Stimulated activated CD8-positive, alpha-beta memory T cell treated with anti-CD3 and anti-CD28 coated beads, Interleukin-4, amount 100 ng/mL, for 48 hours (primary cell): ENCODE data around the gene CRYBA1.
"Not testable (repeated sequence)": the region's sequence is repeated elsewhere in the genome, so short reads cannot be mapped to it uniquely, and the experiment has no call there.

Experiments
- DNase-seq: peaks from one replicate; pipeline ENCODE4 v3.0.0-alpha.2; 2020

CRYBA1 gene

GRCh38 chr17:29238133-29238850 is 8.4 kb upstream of the CRYBA1 start:
- no peak for DNase-seq

DNA sequence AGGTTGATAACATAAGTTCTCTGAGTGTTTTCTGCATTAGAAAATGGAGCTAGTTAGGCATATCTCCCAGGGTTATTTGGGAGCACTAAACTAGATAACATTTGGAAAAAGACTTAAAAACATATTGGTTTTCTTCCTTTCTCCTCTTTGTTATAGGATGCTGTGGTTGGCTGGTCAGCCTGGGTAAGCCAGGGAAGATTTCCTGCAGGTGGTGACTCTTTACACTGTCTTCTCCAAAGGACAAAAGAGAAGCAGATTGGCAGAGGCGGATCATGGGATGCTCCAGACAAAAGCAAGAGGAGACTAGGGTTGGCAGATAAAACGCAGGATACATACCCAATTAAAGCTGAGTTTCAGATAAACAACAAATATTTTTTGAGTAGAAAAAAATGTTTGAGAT is 6.2 kb upstream of the CRYBA1 start:
- no peak for DNase-seq

- DNase-seq = peak; percentile 52
Observed at GRCh38 chr17:29240968-29241963, 5.4 kb upstream of the CRYBA1 start.

DNA sequence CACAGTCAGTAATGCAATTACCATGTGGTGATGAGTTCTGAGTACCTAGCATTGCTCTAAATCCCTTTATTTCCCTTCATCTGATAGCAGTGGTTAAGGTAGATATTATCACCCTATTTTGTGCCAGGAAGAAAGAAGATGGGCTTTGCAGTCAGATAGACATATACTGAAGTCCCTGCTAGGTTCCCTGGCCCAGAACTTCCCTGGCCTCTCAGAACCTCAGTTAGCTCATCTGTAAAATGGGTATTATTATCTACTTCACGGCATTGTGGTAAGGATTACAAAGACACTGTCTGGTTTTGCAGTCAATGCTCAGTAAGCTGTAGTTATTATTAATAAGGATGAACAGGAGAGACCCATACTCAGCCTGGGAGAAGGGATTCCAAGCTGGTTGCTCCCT is 4.6 kb upstream of the CRYBA1 start:
- no peak for DNase-seq

- DNase-seq = no peak
Observed at GRCh38 chr17:29242790-29243189, 3.9 kb upstream of the CRYBA1 start.

DNA sequence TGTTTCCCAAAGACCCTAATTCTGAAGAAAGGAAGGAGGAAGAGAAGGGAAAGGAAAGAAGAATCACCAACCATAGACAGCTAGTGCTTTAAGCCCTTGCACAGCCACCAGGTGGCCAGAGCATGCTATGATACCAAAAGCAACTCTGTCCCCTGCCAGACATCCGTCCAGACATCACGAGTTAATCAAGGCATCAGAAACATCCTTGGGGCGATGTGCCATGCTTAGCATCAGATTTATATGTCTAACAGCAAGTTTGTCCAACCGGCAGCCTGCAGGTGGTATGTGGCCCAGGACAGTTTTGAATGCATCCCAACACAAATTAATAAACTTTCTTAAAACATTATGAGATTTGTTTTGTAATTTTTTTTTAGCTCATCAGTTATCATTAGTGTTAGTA is 2.9 kb upstream of the CRYBA1 start:
- DNase-seq = no peak

DNA sequence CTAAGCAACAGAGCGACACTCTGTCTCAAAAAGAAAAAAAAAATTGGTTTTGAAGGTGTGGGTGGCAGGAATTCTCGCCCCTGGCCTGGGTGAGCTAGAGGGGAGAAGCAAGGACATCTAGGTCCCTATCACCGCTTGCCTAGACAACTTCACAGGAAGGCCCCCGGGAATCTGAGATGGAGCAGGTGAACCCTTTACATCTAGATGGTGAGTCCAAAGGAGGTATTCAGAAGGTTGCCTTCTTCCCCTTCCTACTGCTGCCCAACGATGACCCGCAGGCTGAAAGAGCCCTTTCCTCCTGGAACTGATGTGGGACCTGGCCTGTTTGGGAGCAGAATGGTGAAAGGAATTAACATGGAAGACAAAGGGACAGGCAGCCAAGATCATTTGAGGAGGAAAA is 1.3 kb upstream of the CRYBA1 start:
- no peak for DNase-seq

- no peak for DNase-seq
Observed at GRCh38 chr17:29247219-29247618, 560 bp downstream of the CRYBA1 start.

- no peak for DNase-seq
Observed at GRCh38 chr17:29248845-29249244, 2.2 kb downstream of the CRYBA1 start.

- DNase-seq = no peak
Observed at GRCh38 chr17:29250666-29251065, 4.0 kb downstream of the CRYBA1 start.

- DNase-seq = no peak
Observed at GRCh38 chr17:29251184-29251583, 4.5 kb downstream of the CRYBA1 start.

DNA sequence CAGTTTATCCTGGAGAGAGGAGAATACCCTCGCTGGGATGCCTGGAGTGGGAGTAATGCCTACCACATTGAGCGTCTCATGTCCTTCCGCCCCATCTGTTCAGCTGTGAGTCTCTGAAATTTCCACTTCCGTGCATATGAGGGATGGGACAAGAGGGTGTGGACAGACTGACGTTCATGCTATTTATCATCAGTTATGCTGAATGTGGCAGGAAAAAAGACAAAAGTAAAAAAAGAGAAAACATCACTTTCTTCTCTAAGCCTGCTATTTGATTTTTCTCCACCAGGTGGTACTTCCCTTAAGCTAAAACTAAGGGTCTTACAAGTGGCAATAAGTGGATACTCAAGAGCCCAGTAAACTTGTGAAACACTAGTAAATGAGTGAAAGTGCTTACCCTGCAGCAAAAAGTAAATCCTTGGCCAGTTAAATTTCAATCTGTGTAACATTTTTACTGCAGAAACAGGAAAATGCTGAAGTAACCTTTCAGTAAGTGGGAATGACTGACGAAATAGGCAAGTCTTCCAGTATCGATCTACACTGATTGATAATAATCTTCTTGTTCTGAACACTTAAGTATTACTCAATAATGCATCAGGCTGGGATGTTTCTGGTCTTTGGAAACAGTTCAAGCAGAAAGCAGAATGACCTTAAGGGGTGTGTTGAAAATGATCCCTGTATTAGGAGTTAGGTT is 5.6 kb downstream of the CRYBA1 start:
- no peak for DNase-seq

DNA sequence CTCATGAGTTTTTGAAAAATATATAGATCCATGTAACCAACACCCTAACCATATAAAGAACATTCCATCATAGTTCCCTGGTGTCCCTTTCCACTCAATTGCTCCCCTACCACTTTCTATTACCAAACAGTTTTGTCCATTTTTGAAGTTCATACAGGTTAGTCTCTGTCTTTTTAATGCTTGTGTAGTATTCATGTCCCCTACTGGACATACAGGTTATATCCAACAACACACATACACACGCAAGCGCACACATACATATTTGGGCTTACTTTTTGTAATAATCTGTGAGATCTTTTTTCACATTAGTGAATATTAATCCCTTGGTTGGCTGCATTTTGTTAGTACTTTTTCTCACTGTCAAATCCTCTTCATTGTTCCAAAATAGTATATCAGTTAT is 6.4 kb downstream of the CRYBA1 start:
- no peak for DNase-seq

GRCh38 chr17:29255926-29256522 is 9.4 kb downstream of the CRYBA1 start:
- no peak for DNase-seq

DNA sequence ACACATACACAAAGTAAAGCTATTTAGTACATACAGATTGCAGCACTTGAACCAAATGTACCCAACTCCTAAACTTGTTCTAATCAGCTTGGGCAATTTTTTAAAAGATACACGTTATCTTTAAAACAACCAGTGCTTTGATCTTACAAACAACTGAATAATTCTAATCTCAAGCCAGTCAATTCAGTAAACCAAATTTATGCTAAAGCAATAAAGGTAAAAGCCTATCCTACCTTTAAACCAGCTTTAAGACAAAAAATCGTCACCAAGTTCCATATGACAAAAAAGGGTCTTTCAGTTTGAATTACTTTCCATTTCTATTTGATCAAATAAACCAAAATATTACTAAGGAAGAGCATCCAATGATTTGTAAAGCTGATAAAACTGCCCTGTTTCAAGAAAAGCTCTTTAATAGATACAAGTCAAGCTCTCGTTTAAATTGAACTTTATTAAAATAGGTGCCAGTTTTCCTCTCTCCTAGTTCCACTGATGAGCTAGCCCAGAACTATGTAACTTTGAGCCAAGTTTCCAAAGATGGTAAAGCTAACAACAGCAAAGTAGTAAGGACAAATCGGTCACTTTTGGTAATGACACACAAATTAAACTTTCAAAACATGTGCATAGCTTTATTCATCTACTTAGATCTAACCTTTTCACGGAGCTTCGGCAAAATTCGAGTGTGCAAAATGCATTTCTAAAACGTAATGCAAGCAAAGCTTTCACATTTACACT is 10.2 kb downstream of the CRYBA1 start:
- DNase-seq = no peak

DNA sequence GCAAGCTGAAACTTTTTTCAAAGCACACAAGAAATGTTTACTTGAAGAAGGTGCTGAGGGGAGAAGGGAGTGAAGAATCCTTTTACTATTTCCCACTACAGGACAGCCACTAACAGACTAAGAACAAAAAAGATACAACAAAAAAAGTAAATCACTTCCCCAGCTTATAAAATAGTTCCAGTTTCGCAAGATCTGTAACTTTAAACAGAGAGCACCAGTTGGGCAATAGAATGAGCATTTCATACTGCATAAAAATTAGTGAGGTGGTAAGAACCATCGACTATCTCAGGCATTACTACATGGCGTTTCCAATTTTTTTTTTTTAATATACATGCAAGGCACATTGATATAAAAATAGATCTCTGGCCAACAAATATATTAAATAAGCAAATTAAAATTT is 11.1 kb downstream of the CRYBA1 start:
- no peak for DNase-seq

GRCh38 chr17:29263916-29264315 is 17.3 kb downstream of the CRYBA1 start:
- DNase-seq = no peak

DNA sequence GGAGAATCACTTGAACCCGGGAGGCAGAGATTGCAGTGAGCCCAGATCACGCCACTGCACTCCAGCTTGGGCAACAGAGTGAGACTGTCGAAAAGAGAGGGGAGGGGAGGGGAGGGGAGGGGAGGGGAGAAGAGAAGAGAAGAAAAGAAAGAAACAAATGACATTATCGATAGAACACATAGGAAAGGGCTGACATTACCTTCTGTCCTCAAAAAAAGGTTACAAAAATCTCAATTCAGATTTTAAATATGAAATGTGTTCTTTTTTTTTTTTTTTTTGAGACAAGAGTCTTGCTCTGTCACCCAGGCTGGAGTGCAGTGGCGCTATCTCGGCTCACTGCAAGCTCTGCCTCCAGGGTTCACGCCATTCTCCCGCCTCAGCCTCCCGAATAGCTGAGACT is 25.3 kb downstream of the CRYBA1 start:
- not testable (repeated sequence) for DNase-seq

GRCh38 chr17:29273924-29274323 is 27.3 kb downstream of the CRYBA1 start:
- no peak for DNase-seq

DNA sequence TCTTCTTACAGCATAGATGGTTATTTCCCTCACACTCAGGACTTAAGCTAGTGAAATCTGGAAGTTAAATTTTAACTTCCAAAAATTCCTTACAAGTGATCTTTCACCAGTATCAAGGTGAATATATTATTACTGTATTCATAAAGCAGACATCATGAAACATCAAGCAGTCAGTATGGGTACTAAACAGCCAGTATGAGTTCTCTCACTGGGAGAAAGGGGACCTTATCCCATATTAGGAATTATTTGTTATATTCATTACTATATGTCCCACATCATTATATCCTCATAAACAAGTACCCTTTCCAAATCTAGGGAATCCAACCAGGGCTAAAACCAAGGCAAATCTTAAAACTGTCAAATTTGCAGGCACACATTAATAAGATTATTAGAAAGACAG is 32.0 kb downstream of the CRYBA1 start:
- no peak for DNase-seq

- DNase-seq = no peak
Observed at GRCh38 chr17:29279397-29280070, 32.9 kb downstream of the CRYBA1 start.

DNA sequence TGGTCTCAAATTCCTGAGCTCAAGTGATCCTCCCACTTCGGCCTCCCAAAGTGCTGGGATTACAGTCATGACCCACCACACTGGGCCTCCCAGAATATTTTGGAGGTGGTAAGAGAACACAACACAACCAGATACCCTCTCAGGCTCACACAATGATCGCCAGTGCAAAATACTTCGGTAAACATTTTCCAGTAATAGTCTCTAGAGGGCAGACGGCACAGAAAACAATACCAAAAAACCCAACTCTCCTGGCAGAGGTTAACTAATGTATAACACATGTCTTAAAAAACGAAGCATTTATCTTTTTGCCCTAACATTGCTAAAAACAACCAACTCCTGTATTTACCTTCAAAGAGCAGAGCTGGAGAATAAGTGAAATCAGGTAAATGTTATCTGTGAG is 36.8 kb downstream of the CRYBA1 start:
- DNase-seq = no peak
